PC-9 (cell line): ENCODE data around the gene CFAP251. TPM values are rescaled to one million over a fixed set of nuclear protein-coding genes. Genes with fewer than 3 reads are reported as not detected.

ENCODE experiments used
- BruUV-seq: library from RNA; stranded (reverse); fragments of 400-500 nt; replicated peaks from 2 replicates; lab custom pipeline; 2021; lab: Mats Ljungman, UMichigan
- CTCF ChIA-PET: fragments of 300-600 bp; sonication (Branson Sonifier 250); formaldehyde crosslinking; loops from one replicate; lab custom pipeline; 2022; ENCODE audit warnings: antibody characterized with exemption; lab: Charles Lee
- POLR2A ChIA-PET: fragments of 300-600 bp; sonication (Branson Sonifier 250); formaldehyde crosslinking; loops from one replicate; lab custom pipeline; 2022; ENCODE audit warnings: antibody characterized with exemption; ENCODE audit not compliant: unreplicated experiment; lab: Charles Lee
- DNase-seq, 2 experiments: peaks; one replicate each; pipeline versions ENCODE4 v3.0.0 to v3.0.0-alpha.2; 2015 to 2022; ENCODE audit warnings: mixed read lengths in 1 of 2
- H2AFZ ChIP-seq: fragments of 200-600 bp; sonication (generic); 2 replicates; pipeline ENCODE4 v1.8.1; 2017; ENCODE audit warnings: antibody characterized with exemption
- H3F3A ChIP-seq: fragments of 200-600 bp; sonication (generic); 2 replicates; pipeline ENCODE4 v1.8.1; 2017; ENCODE audit warnings: antibody characterized with exemption, mild to moderate bottlenecking, low read depth; ENCODE audit not compliant: insufficient read depth
- H3K27ac ChIP-seq: fragments of 200-600 bp; sonication (generic); 2 replicates; pipeline ENCODE4 v1.6.1; 2016; ENCODE audit warnings: mixed run types
- H3K27me3 ChIP-seq: fragments of 200-600 bp; sonication (generic); 2 replicates; pipeline ENCODE4 v1.6.1; 2016; ENCODE audit warnings: low read depth, mixed run types; ENCODE audit not compliant: insufficient read depth
- H3K36me3 ChIP-seq: fragments of 200-600 bp; sonication (generic); 2 replicates; pipeline ENCODE4 v1.6.1; 2016; ENCODE audit warnings: low read depth, mixed run types
- H3K4me1 ChIP-seq: fragments of 200-600 bp; sonication (generic); replicated peaks from 2 replicates; pipeline ENCODE4 v1.6.1; 2016; ENCODE audit warnings: mixed run types; ENCODE audit not compliant: insufficient read depth
- H3K4me2 ChIP-seq: fragments of 200-600 bp; sonication (generic); 2 replicates; pipeline ENCODE4 v1.6.1; 2017; ENCODE audit warnings: mixed run types
- H3K4me3 ChIP-seq: fragments of 200-600 bp; sonication (generic); 2 replicates; pipeline ENCODE4 v1.6.1; 2016; ENCODE audit warnings: mixed run types
- H3K79me2 ChIP-seq: fragments of 200-600 bp; sonication (generic); 2 replicates; pipeline ENCODE4 v1.6.1; 2017; ENCODE audit warnings: low read depth, mixed run types
- H3K9me2 ChIP-seq: fragments of 200-600 bp; sonication (generic); 2 replicates; pipeline ENCODE4 v1.8.1; 2017; ENCODE audit warnings: mild to moderate bottlenecking; ENCODE audit not compliant: insufficient read depth
- H3K9me3 ChIP-seq: fragments of 200-600 bp; sonication (generic); 2 replicates; pipeline ENCODE4 v1.8.1; 2016; ENCODE audit warnings: low read depth; ENCODE audit not compliant: insufficient read depth
- H4K20me1 ChIP-seq: fragments of 200-600 bp; sonication (generic); 2 replicates; pipeline ENCODE4 v1.8.1; 2017; ENCODE audit not compliant: insufficient read depth
- EZH2 ChIP-seq: fragments of 200-600 bp; sonication (generic); IDR thresholded peaks from 2 replicates; pipeline ENCODE4 v1.8.0; 2017; ENCODE audit warnings: antibody characterized with exemption, low read depth
- intact Hi-C: fragments of 100-400 bp; cut with micrococcal nuclease; formaldehyde crosslinking; loops from one replicate; pipeline ENCODE4 v1.10.0; 2022; ENCODE audit not compliant: unreplicated experiment
- total RNA-seq: library from RNA; stranded (reverse); gene quantifications from 2 replicates; pipeline ENCODE4 v1.2.3, GENCODE V29; 2021
- TF ChIP-seq, protein P1 (sequence below): fragments of 200-600 bp; sonication (generic); conservative IDR thresholded peaks from 2 replicates; pipeline ENCODE4 v1.6.1; 2017; ENCODE audit warnings: mixed run types, antibody characterized with exemption, mild to moderate bottlenecking, moderate library complexity

Gene CFAP251
- total RNA-seq, 1 experiment from 2014 or later = 4.3 TPM

- POLR2A ChIA-PET = no interaction called here
- no peak overlapping the region for H3K27ac ChIP-seq
- no peak overlapping the region for H3K4me2 ChIP-seq
- no peaks in the 10 kb centered on the region; the same call in 1 of the 2 replicates for H3K9me3 ChIP-seq
- H3K79me2 ChIP-seq = no peaks in the 10 kb centered on the region
- H3K36me3 ChIP-seq = no peaks in the 10 kb centered on the region
- H2AFZ ChIP-seq = no peak overlapping the region
- CTCF ChIA-PET = interaction anchor here (0.6 kb wide), 1 partner anchor 10 kb away, joined by 3 read pairs; no protein-coding TSS in a partner anchor
- H3F3A ChIP-seq = no peaks in the 10 kb centered on the region
- H3K27me3 ChIP-seq = no peaks in the 10 kb centered on the region
- no peaks in the 10 kb centered on the region for H3K4me1 ChIP-seq
- H3K4me3 ChIP-seq = no peak overlapping the region
- intact Hi-C loops = no loop called here
- no peaks in the 10 kb centered on the region for H4K20me1 ChIP-seq
- H3K9me2 ChIP-seq = no peaks in the 10 kb centered on the region
- no peak for TF ChIP-seq EZH2
- TF ChIP-seq, protein P1, sequence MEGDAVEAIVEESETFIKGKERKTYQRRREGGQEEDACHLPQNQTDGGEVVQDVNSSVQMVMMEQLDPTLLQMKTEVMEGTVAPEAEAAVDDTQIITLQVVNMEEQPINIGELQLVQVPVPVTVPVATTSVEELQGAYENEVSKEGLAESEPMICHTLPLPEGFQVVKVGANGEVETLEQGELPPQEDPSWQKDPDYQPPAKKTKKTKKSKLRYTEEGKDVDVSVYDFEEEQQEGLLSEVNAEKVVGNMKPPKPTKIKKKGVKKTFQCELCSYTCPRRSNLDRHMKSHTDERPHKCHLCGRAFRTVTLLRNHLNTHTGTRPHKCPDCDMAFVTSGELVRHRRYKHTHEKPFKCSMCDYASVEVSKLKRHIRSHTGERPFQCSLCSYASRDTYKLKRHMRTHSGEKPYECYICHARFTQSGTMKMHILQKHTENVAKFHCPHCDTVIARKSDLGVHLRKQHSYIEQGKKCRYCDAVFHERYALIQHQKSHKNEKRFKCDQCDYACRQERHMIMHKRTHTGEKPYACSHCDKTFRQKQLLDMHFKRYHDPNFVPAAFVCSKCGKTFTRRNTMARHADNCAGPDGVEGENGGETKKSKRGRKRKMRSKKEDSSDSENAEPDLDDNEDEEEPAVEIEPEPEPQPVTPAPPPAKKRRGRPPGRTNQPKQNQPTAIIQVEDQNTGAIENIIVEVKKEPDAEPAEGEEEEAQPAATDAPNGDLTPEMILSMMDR = no peak
- BruUV-seq = no TSS peak
- no peak for DNase-seq
Measured at GRCh38 chr12:121942145-121942718, 23.8 kb downstream of the CFAP251 start.

DNA sequence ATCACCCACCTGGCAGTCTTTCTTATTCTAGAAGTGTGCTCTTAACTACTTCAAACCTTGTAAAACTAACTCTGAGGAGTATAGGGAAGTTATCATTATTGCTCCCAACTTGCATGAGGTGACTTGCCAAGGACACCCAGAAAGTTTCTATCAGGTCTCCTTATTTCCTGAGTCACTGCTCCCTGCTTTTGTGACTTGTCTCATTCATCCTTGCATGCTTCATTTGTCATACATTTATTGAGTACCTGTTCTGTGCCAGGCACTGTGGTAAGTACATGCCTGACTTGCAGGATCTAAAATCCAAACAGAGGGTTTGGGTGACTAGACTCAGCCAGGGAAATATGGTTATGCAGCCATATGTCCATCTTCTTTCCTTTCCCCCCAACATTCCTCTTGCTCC is 25.5 kb downstream of the CFAP251 start:
- Histone ChIP-seq H3K4me2 (no peak overlapping the region), H3K27me3 (no peaks in the 10 kb centered on the region), H4K20me1 (no peaks in the 10 kb centered on the region), H2AFZ (no peak overlapping the region), H3K4me1 (no peaks in the 10 kb centered on the region), H3K79me2 (no peaks in the 10 kb centered on the region), H3F3A (no peaks in the 10 kb centered on the region), H3K27ac (no peak overlapping the region), H3K4me3 (no peak overlapping the region), H3K9me3 (no peaks in the 10 kb centered on the region; the same call in 1 of the 2 replicates), H3K36me3 (no peaks in the 10 kb centered on the region), H3K9me2 (no peaks in the 10 kb centered on the region)
- no TSS peak for BruUV-seq
- intact Hi-C loops = no loop called here
- TF ChIP-seq EZH2 = no peak
- TF ChIP-seq, protein P1 = no peak
- no peak for DNase-seq
- POLR2A ChIA-PET = no interaction called here
- CTCF ChIA-PET = no interaction called here

DNA sequence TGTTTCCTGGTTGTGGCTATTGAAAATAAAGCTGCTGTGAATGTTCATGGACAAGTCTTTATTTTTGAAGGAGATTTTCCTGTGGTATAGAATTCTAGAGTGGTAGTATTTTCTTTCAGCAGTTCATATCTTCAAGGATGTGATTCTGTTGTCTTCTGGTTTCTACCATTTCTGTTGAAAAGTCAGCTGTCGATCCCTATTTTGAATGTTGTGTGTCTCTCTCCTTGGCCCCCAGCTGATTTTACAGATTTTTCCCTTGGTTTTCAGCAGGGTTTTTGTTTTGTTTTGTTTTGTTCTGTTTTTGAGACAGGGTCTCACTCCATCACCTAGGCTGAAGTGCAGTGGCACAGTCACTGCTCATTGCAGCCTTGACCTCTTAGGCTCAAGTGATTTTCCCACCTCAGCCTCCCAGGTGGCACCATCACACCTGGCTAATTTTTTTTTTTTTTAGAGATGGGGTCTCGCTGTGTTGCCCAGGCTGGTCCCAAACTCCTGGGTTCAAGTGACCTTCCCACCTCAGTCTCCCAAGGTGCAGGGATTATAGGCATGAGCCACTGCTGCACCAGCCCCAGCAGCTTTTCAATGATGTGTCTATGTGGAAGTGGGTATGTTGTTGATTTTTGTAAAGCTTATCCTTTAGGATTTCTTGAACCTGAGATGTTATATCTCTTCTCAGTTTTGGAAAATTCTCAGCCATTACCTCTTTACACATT is 28.1 kb downstream of the CFAP251 start:
- TF ChIP-seq EZH2 = no peak
- TF ChIP-seq, protein P1 = no peak
- CTCF ChIA-PET = no interaction called here
- no peaks in the 10 kb centered on the region for H3K9me2 ChIP-seq
- intact Hi-C loops = no loop called here
- no peaks in the 10 kb centered on the region for H3K36me3 ChIP-seq
- no peaks in the 10 kb centered on the region for H3K79me2 ChIP-seq
- no peak for DNase-seq
- H4K20me1 ChIP-seq = no peaks in the 10 kb centered on the region
- H3K9me3 ChIP-seq = no peaks in the 10 kb centered on the region; the same call in 1 of the 2 replicates
- H3K4me2 ChIP-seq = no peak overlapping the region
- H3F3A ChIP-seq = 0 out of 2 replicates have a peak, but pooled peaks cover 3% of the 10 kb centered on the region
- H3K27me3 ChIP-seq = no peaks in the 10 kb centered on the region
- no peak overlapping the region for H3K4me3 ChIP-seq
- no peaks in the 10 kb centered on the region for H3K4me1 ChIP-seq
- no peak overlapping the region for H3K27ac ChIP-seq
- POLR2A ChIA-PET = interaction anchor here (0.6 kb wide), 1 partner anchor 581 kb away, joined by 6 read pairs; the partner anchor contains the start of genes KNTC1 and RSRC2
- H2AFZ ChIP-seq = no peak overlapping the region
- BruUV-seq = no TSS peak
